ENCODE measurements around the gene BMP10. TPM values are rescaled to one million over a fixed set of nuclear protein-coding genes. Genes with fewer than 3 reads are reported as not detected.

The BMP10 gene
- total RNA-seq, 1 donor from 2014 or later = not detected

GRCh38 chr2:68855550-68855949 is 15.6 kb downstream of the BMP10 start:
- FAIRE-seq (no peak), DNase-seq (ENCODE audit: low spot score in 2 of 2) (no peak)

- FAIRE-seq (no peak), DNase-seq (ENCODE audit: low spot score in 2 of 2) (no peak)
These were observed 16.7 kb downstream of the BMP10 start for GRCh38 chr2:68854476-68854875.

GRCh38 chr2:68853915-68854314 is 17.3 kb downstream of the BMP10 start:
- DNase-seq (ENCODE audit: low spot score in 2 of 2) = no peak
- FAIRE-seq = no peak

DNA sequence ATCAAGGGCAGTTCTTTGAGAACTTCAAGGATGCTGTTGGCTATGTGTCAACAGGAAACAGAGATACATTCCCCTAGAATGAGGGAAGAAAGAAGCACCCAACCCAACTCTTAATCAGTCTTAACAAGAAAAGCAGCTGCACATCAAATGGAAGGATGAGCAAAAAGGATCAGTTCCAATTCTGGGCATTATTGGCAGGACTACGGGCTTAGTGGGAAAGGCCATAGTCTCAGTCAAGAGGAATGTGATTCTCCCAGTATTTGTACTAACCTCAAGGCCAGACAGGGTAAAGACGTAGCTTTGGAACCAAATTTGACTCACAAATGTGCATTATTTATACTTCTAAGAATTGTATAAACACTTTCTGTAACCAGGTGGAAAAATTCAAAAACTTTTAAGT is 18.2 kb downstream of the BMP10 start:
- no peak for FAIRE-seq

GRCh38 chr2:68850524-68850923 is 20.7 kb downstream of the BMP10 start:
- no peak for FAIRE-seq
- DNase-seq (ENCODE audit: low spot score in 2 of 2) = no peak

More for the DNA sequence above, 18.2 kb downstream of the BMP10 start:
- DNase-seq (ENCODE audit: low spot score in 2 of 2) = no peak

GRCh38 chr2:68849579-68850030 is 21.6 kb downstream of the BMP10 start:
- DNase-seq (ENCODE audit: low spot score in 2 of 2) (no peak), FAIRE-seq (no peak)

GRCh38 chr2:68847751-68848150 is 23.4 kb downstream of the BMP10 start:
- DNase-seq (ENCODE audit: low spot score in 2 of 2) = no peak
- no peak for FAIRE-seq

DNA sequence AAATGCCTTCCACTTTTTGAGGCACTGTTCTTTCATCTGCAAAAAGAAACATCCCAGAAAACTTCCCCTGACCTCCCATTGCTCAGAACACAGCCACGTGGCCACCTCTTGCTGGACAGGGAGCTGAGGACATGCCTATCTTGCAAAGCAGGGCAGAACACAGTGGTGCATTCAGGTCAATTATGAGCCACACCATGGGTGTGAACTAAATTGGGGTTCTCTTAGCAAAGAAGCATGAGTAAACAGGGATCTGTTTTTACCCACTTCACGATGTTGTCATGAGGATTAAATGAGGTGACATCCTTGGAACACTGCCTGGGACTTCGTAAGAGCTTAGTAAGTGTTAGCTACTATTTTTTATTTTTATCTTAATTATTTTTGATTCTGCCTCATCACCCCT is 25.1 kb downstream of the BMP10 start:
- FAIRE-seq (no peak), DNase-seq (ENCODE audit: low spot score in 2 of 2) (no peak)

DNA sequence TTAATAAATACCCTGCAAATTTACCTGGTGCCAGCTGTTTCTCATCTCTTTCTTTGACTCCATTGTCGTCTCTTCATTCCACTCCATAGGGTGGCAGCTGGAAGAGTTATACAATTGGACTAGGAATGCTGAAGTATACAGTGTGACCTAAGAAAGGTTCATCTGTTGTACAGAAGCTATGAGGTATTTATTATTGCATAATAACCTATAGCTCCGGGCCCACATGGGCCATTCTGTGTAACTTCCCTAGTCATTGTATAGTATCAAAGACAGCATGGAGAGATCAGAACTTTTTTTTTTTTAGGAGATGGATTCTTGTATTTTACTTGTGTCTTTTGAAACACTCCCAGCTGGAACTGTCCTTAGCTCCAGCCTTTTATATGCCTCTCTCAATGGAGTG is 26.2 kb downstream of the BMP10 start:
- FAIRE-seq (no peak), DNase-seq (ENCODE audit: low spot score in 2 of 2) (no peak)

- FAIRE-seq (no peak), DNase-seq (ENCODE audit: low spot score in 2 of 2) (no peak)
These were observed 31.9 kb downstream of the BMP10 start for GRCh38 chr2:68839260-68839833.

- no peak for DNase-seq (ENCODE audit: low spot score in 2 of 2)
- FAIRE-seq = no peak
These were observed 32.6 kb downstream of the BMP10 start for GRCh38 chr2:68838641-68839040.

DNA sequence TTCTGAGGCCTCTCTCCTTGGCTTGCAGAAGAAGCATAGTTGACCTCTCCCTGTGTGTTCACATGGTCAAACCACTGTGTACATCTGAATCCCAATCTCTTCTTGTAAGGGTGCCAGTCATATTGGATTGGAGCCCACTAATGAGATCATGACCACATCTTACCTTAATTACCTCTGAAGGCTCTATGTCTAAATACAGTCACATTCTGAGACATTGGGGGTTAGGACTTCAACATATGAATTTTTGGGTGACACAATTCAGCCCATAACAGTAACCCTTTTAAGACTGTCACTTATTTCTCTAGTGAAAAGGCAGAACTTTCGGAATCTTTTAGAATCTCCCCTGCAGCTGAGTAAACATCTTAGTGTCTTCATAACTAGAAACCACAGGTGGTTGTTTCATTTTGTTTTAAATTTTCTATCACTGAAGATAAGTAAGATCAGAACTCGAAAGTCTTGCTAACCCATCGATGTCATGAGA is 33.3 kb downstream of the BMP10 start:
- FAIRE-seq (no peak), DNase-seq (ENCODE audit: low spot score in 2 of 2) (no peak)

DNA sequence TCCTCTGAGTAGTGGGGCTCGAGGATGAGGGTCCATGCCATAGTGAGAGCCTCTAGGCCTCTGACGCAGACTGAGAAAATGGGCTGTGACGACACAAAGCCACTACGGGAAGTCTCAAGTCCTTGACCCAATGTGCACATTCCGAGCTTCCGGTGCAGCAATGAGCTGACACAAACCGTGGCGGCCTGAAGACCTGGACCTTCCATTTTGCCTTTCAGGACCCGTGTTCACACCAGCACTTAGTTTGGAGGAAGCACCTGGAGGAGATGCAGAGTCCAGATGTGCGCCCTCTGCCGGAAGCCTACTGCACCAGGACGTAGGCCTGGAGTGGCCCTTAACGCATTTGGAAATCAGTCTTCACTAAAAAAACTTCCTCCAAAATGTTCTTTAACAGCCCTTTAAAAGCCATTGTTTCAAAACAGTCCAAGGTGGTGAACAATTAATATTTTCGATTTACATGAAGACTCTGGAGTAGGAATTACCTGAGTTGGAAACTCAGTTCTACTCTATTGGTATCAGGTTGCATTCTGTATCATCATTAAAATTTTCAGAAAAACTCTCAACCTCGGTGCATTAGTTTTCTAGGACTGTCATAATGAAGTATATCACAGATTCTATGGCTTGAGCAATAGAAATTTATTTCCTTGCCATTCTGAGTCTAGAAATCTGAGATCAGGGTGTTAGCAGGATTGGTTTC is 33.9 kb downstream of the BMP10 start:
- DNase-seq (ENCODE audit: low spot score in 2 of 2) (no peak), FAIRE-seq (no peak)

DNA sequence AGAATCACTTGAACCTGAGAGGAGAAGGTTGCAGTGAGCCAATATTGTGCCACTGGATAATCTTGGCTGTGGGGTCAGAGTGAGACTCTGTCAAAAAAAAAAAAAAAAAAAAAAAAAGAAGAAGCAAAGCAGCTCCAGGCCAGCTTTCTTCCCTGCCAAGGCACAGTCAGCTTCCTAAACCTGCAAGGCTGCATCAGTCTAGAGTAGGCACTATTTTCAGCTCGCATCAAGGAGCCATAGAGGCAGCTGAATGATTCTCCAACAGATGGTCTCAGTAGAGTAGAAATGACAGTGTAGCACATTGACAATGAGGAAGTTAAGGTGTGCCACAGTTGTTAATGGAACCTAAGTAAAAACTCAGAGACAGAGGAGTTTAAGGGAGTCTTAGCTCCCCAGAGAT is 35.6 kb downstream of the BMP10 start:
- FAIRE-seq (no peak), DNase-seq (ENCODE audit: low spot score in 2 of 2) (no peak)

GRCh38 chr2:68834737-68835376 is 36.3 kb downstream of the BMP10 start:
- FAIRE-seq (no peak), DNase-seq (ENCODE audit: low spot score in 2 of 2) (no peak)

- FAIRE-seq (no peak), DNase-seq (ENCODE audit: low spot score in 2 of 2) (no peak)
These were observed 38.0 kb downstream of the BMP10 start for GRCh38 chr2:68833162-68833561.

DNA sequence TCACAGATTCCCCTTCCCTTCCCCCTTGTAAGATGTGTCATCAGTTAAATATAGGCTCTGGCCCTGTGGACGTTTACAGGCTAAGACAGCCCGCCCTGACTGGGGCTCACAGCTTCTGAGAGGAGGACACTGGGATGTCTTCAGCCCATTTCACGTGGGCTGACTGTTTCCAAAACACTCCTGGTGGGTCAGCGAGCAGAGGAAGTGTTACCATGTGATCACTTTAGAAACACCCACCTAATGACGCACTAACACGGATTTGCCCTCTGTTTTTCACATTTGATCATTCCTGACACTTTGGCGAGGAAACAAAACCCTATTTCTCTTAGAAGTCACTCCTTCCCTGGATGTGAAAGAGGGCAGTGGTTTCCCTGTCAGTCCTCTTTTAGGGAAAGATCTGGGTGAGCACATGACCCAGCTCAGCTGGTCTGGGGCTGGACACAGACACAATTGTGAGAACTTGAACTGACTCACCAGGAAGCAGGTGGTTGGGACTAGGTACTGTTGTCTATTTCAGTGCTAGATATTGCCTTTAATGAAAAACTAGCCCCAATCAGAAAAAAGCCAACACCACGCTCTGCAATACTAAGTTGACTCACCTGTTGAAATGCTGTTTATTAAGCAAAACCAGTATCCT is 38.8 kb downstream of the BMP10 start:
- FAIRE-seq = no peak

GRCh38 chr2:68831686-68832232 is 39.4 kb downstream of the BMP10 start:
- FAIRE-seq (no peak), DNase-seq (ENCODE audit: low spot score in 2 of 2) (no peak)

More for the DNA sequence above, 38.8 kb downstream of the BMP10 start:
- DNase-seq (ENCODE audit: low spot score in 2 of 2) = peak in 1 of 2 donors; percentile 35

- FAIRE-seq = no peak
These were observed 41.4 kb downstream of the BMP10 start for GRCh38 chr2:68829749-68830148.

GRCh38 chr2:68828887-68829708 is 42.1 kb downstream of the BMP10 start:
- peak; percentile 55 to 74 for DNase-seq (ENCODE audit: low spot score in 2 of 2)
- no peak for FAIRE-seq

More at GRCh38 chr2:68829749-68830148, 41.4 kb downstream of the BMP10 start:
- no peak for DNase-seq (ENCODE audit: low spot score in 2 of 2)

All from frontal cortex (tissue), 4 donors.